Body of pancreas (tissue), 4 donors: ENCODE results near the gene OSBPL2.

Experiments used
- CTCF ChIP-seq, 7 experiments: fragments of 450-650 bp in 4 of 7; fragments of 200-600 bp in 3 of 7; sonication (generic) in 3 of 7; IDR thresholded peaks; one replicate each; pipeline ENCODE4 v1.5.1; 2016 to 2019; ENCODE audit warnings: antibody characterized with exemption in 7 of 7
- POLR2A ChIP-seq, 3 donors: fragments of 450-650 bp; IDR thresholded peaks; one replicate each; pipeline ENCODE4 v1.6.1; 2016; ENCODE audit warnings: antibody characterized with exemption in 3 of 3, mild to moderate bottlenecking in 2 of 3

GRCh38 chr20:62235777-62236157 lies 2.6 kb upstream of the OSBPL2 start:
- no peak for TF ChIP-seq POLR2A (IDR thresholded peaks at IDR 0.05)
- TF ChIP-seq CTCF (IDR thresholded peaks at IDR 0.05) = no peak
